Measurements from ENCODE around the gene PPT1. TPM values are rescaled to one million over a fixed set of nuclear protein-coding genes. Genes with fewer than 3 reads are reported as not detected.

The PPT1 gene
- polyA plus RNA-seq, 2 of the 4 experiments (the other 2 are of a cell fraction): 40.2 to 56.7 TPM

DNA sequence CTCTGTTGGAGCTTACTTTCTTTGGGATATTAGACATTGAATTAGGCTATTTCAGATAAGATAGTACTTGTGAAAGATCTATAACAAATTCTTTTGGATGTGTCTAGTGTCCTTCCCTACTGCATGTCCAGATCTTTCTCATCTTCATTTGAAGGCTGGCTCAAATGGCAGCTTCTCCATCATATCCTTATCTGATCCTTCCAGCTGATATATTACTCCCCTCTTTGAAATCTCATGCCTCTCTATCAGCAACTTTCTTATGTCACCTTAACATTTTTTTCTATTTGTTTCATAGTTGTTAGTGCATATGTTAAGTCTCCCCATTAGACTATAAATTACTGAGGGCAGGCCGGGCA, 39.0 kb downstream of the PPT1 start:
- POLR2A ChIA-PET: no interaction called here
- Histone ChIP-seq H3K4me2 (no peak overlapping the region), H3K4me1 (peaks cover 18% of the 10 kb centered on the region), H3K4me3 (no peak overlapping the region), H3K9me3 (no peaks in the 10 kb centered on the region), H3K27ac (no peak overlapping the region)
- FAIRE-seq (no peak), ATAC-seq (no peak), DNase-seq (ENCODE audit: low read depth in 1 of 2, low spot score in 1 of 2) (no peak)
- TF ChIP-seq RNF2 (IDR thresholded peaks at IDR 0.05; ENCODE audit: borderline replicate concordance, low read depth): no peak
- no peak for TF ChIP-seq RFX5 (IDR thresholded peaks at IDR 0.05)
- no peak for TF ChIP-seq EHF (CRISPR knock-in tag; IDR thresholded peaks at IDR 0.05)
- no peak for TF ChIP-seq MAFK (IDR thresholded peaks at IDR 0.05; ENCODE audit: partially characterized antibody)
- TF ChIP-seq ZSCAN20 (CRISPR knock-in tag; IDR thresholded peaks at IDR 0.05): no peak
- no peak for TF ChIP-seq GATA3 (IDR thresholded peaks at IDR 0.05; ENCODE audit: borderline replicate concordance)
- TF ChIP-seq, protein P1, sequence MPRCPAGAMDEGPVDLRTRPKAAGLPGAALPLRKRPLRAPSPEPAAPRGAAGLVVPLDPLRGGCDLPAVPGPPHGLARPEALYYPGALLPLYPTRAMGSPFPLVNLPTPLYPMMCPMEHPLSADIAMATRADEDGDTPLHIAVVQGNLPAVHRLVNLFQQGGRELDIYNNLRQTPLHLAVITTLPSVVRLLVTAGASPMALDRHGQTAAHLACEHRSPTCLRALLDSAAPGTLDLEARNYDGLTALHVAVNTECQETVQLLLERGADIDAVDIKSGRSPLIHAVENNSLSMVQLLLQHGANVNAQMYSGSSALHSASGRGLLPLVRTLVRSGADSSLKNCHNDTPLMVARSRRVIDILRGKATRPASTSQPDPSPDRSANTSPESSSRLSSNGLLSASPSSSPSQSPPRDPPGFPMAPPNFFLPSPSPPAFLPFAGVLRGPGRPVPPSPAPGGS (IDR thresholded peaks at IDR 0.05): no peak
- TF ChIP-seq FOXS1 (CRISPR knock-in tag; IDR thresholded peaks at IDR 0.05): no peak
- no peak for TF ChIP-seq PBX3 (IDR thresholded peaks at IDR 0.05)
- TF ChIP-seq JUN (IDR thresholded peaks at IDR 0.05): no peak
- TF ChIP-seq, protein P2, sequence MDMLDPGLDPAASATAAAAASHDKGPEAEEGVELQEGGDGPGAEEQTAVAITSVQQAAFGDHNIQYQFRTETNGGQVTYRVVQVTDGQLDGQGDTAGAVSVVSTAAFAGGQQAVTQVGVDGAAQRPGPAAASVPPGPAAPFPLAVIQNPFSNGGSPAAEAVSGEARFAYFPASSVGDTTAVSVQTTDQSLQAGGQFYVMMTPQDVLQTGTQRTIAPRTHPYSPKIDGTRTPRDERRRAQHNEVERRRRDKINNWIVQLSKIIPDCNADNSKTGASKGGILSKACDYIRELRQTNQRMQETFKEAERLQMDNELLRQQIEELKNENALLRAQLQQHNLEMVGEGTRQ (IDR thresholded peaks at IDR 0.05): no peak
- no peak for TF ChIP-seq CEBPB (IDR thresholded peaks at IDR 0.05)
- no peak for TF ChIP-seq NPAS2 (CRISPR knock-in tag; IDR thresholded peaks at IDR 0.05; ENCODE audit: borderline replicate concordance)
- TF ChIP-seq POLR2A (IDR thresholded peaks at IDR 0.05; ENCODE audit: low read length): no peak
- no peak for TF ChIP-seq HOXB5 (CRISPR knock-in tag; IDR thresholded peaks at IDR 0.05)
- no peak for TF ChIP-seq CBX8 (IDR thresholded peaks at IDR 0.05)
- TF ChIP-seq JUNB (IDR thresholded peaks at IDR 0.05): no peak
- TF ChIP-seq CHD4 (IDR thresholded peaks at IDR 0.05; ENCODE audit: borderline replicate concordance): no peak
- 100% methylated on average over 1 of the region's 1 CpG for WGBS (ENCODE audit: missing lambda C conversion rate)
- CTCF ChIA-PET: interaction anchor here (1.0 kb wide), 1 partner anchor 280 kb away, joined by 3 read pairs; no protein-coding TSS in a partner anchor

GRCh38 chr1:40057310-40058030, 39.6 kb downstream of the PPT1 start:
- CTCF ChIA-PET: interaction anchor here (0.8 to 1.4 kb wide), 3 partner anchors 67 to 281 kb away, joined by 3 to 4 read pairs (median 3); no protein-coding TSS in a partner anchor
- Histone ChIP-seq H3K9me3 (no peaks in the 10 kb centered on the region), H3K4me1 (peaks cover 18% of the 10 kb centered on the region), H3K4me3 (no peak overlapping the region), H3K27ac (no peak overlapping the region), H3K4me2 (no peak overlapping the region)
- FAIRE-seq (no peak), ATAC-seq (no peak), DNase-seq (ENCODE audit: low read depth in 1 of 2, low spot score in 1 of 2) (no peak)
- TF ChIP-seq CBX8 (IDR thresholded peaks at IDR 0.05) (no peak), ZNF302 (CRISPR knock-in tag; IDR thresholded peaks at IDR 0.05) (no peak), TP53 (CRISPR knock-in tag; IDR thresholded peaks at IDR 0.05) (no peak)
- TF ChIP-seq, protein P1 (IDR thresholded peaks at IDR 0.05): no peak
- 95% methylated on average over 1 of the region's 1 CpG for WGBS (ENCODE audit: missing lambda C conversion rate)
- POLR2A ChIA-PET: no interaction called here

Data from A549 (cell line).